WTC11 (cell line): Measurements from ENCODE around the gene TBC1D17.

Experiments
- ATF2 ChIP-seq: sonication (generic); formaldehyde crosslinking; IDR thresholded peaks from 2 replicates; pipeline ENCODE4 v1.8.1; 2022; ENCODE audit warnings: low read depth, missing genetic modification reagents, borderline replicate concordance
- ATF3 ChIP-seq: sonication (generic); formaldehyde crosslinking; conservative IDR thresholded peaks from 2 replicates; pipeline ENCODE4 v1.8.1; 2022; ENCODE audit warnings: mild to moderate bottlenecking, missing genetic modification reagents
- SMAD3 ChIP-seq: sonication (generic); formaldehyde crosslinking; IDR thresholded peaks from 2 replicates; pipeline ENCODE4 v1.8.0; 2022; ENCODE audit warnings: missing genetic modification reagents, mild to moderate bottlenecking, borderline replicate concordance
- TEAD4 ChIP-seq: sonication (generic); formaldehyde crosslinking; IDR thresholded peaks from 2 replicates; pipeline ENCODE4 v1.8.0; 2022; ENCODE audit warnings: mild to moderate bottlenecking, missing genetic modification reagents
- TF ChIP-seq, protein P1 (sequence below): sonication (generic); formaldehyde crosslinking; IDR thresholded peaks from 2 replicates; pipeline ENCODE4 v1.8.0; 2023; ENCODE audit warnings: mild to moderate bottlenecking, missing genetic modification reagents
- TF ChIP-seq, protein P2 (sequence below): fragments of 200-600 bp; IDR thresholded peaks from 2 replicates; pipeline ENCODE4 v1.8.0; 2022; ENCODE audit warnings: antibody characterized with exemption

DNA sequence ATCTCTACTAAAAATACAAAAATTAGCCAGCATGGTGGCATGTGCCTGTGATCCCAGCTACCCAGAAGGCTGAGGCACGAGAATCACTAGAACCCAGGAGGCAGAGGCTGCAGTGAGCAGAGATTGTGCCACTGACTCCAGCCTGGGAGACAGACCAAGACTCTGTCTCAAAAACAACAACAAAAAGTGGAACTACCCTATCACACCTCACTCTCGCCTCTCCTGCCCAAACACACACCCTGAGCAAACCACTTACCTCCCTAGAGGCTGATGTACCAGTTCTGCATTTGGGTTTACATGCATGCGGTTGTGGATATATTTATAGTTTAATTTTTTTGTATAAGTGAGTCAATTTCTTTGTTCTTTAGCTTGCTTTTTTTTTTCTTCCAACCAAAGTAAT, 34.2 kb upstream of the TBC1D17 start:
- TF ChIP-seq, protein P1, sequence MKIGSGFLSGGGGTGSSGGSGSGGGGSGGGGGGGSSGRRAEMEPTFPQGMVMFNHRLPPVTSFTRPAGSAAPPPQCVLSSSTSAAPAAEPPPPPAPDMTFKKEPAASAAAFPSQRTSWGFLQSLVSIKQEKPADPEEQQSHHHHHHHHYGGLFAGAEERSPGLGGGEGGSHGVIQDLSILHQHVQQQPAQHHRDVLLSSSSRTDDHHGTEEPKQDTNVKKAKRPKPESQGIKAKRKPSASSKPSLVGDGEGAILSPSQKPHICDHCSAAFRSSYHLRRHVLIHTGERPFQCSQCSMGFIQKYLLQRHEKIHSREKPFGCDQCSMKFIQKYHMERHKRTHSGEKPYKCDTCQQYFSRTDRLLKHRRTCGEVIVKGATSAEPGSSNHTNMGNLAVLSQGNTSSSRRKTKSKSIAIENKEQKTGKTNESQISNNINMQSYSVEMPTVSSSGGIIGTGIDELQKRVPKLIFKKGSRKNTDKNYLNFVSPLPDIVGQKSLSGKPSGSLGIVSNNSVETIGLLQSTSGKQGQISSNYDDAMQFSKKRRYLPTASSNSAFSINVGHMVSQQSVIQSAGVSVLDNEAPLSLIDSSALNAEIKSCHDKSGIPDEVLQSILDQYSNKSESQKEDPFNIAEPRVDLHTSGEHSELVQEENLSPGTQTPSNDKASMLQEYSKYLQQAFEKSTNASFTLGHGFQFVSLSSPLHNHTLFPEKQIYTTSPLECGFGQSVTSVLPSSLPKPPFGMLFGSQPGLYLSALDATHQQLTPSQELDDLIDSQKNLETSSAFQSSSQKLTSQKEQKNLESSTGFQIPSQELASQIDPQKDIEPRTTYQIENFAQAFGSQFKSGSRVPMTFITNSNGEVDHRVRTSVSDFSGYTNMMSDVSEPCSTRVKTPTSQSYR (CRISPR knock-in tag) = no peak
- TF ChIP-seq, protein P2, sequence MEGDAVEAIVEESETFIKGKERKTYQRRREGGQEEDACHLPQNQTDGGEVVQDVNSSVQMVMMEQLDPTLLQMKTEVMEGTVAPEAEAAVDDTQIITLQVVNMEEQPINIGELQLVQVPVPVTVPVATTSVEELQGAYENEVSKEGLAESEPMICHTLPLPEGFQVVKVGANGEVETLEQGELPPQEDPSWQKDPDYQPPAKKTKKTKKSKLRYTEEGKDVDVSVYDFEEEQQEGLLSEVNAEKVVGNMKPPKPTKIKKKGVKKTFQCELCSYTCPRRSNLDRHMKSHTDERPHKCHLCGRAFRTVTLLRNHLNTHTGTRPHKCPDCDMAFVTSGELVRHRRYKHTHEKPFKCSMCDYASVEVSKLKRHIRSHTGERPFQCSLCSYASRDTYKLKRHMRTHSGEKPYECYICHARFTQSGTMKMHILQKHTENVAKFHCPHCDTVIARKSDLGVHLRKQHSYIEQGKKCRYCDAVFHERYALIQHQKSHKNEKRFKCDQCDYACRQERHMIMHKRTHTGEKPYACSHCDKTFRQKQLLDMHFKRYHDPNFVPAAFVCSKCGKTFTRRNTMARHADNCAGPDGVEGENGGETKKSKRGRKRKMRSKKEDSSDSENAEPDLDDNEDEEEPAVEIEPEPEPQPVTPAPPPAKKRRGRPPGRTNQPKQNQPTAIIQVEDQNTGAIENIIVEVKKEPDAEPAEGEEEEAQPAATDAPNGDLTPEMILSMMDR = no peak
- TF ChIP-seq TEAD4 (CRISPR knock-in tag) = no peak
- no peak for TF ChIP-seq SMAD3 (CRISPR knock-in tag)
- no peak for TF ChIP-seq ATF2
- no peak for TF ChIP-seq ATF3
